Liver (tissue), 9 donors: Measurements from ENCODE around the gene SURF2. TPM values are rescaled to one million over a fixed set of nuclear protein-coding genes. Genes with fewer than 3 reads are reported as not detected.

Experiments
- DNase-seq: peaks from one replicate; pipeline ENCODE4 v3.0.0-alpha.2; 2017; ENCODE audit warnings: low spot score
- H3K27ac ChIP-seq, 2 donors: one replicate each; pipeline ENCODE4 v1.7.0; 2013; ENCODE audit warnings: inconsistent platforms in 2 of 2, low read length in 2 of 2, control low read depth in 1 of 2, low read depth in 1 of 2, mild to moderate bottlenecking in 1 of 2
- H3K27me3 ChIP-seq, 4 donors: one replicate each; pipeline versions ENCODE4 v1.6.1 to v1.7.0; 2013; ENCODE audit warnings: low read length in 3 of 4, inconsistent platforms in 1 of 4, mild to moderate bottlenecking in 1 of 4, moderate library complexity in 1 of 4; ENCODE audit not compliant: control insufficient read depth in 4 of 4, insufficient read depth in 4 of 4
- H3K36me3 ChIP-seq, 4 donors: one replicate each; pipeline versions ENCODE4 v1.6.1 to v1.7.0; 2013; ENCODE audit warnings: low read length in 3 of 4, mild to moderate bottlenecking in 3 of 4, low read depth in 1 of 4, moderate library complexity in 1 of 4; ENCODE audit not compliant: control insufficient read depth in 4 of 4, insufficient read depth in 3 of 4
- H3K4me1 ChIP-seq, 4 donors: one replicate each; pipeline versions ENCODE4 v1.6.1 to v1.7.0; 2013; ENCODE audit warnings: low read length in 3 of 4, mild to moderate bottlenecking in 3 of 4, moderate library complexity in 1 of 4; ENCODE audit not compliant: control insufficient read depth in 4 of 4, insufficient read depth in 4 of 4
- H3K4me3 ChIP-seq, 3 donors: one replicate each; pipeline versions ENCODE4 v1.6.1 to v1.7.0; 2013; ENCODE audit warnings: low read length in 3 of 3, control low read depth in 1 of 3, low read depth in 1 of 3, mild to moderate bottlenecking in 1 of 3
- H3K9ac ChIP-seq, 2 donors: one replicate each; pipeline ENCODE4 v1.7.0; 2013; ENCODE audit warnings: low read length in 2 of 2, mild to moderate bottlenecking in 2 of 2, moderate library complexity in 2 of 2, control low read depth in 1 of 2, low read depth in 1 of 2
- H3K9me3 ChIP-seq, 4 donors: one replicate each; pipeline versions ENCODE4 v1.6.1 to v1.7.0; 2013; ENCODE audit warnings: low read length in 3 of 4; ENCODE audit not compliant: control insufficient read depth in 4 of 4
- ATF3 ChIP-seq: IDR thresholded peaks from 2 replicates; pipeline ENCODE4 v1.6.1; 2016; ENCODE audit warnings: antibody characterized with exemption
- CTCF ChIP-seq: fragments of 150-350 bp; IDR thresholded peaks from 2 replicates; pipeline ENCODE4 v1.5.1; 2017; ENCODE audit warnings: improper control_type of control experiment, low read depth, low read length; ENCODE audit not compliant: missing input control
- EGR1 ChIP-seq, 2 donors: IDR thresholded peaks; 2 replicates each; pipeline ENCODE4 v1.6.1; 2016 to 2018; ENCODE audit warnings: antibody characterized with exemption in 2 of 2, low read depth in 2 of 2
- FOXA1 ChIP-seq: IDR thresholded peaks from 2 replicates; pipeline ENCODE4 v1.6.1; 2016; ENCODE audit warnings: antibody characterized with exemption
- FOXA2 ChIP-seq: IDR thresholded peaks from 2 replicates; pipeline ENCODE4 v1.6.1; 2016; ENCODE audit warnings: antibody characterized with exemption
- GABPA ChIP-seq, 2 donors: IDR thresholded peaks in 1 of 2; conservative IDR thresholded peaks in 1 of 2; 2 replicates each; pipeline ENCODE4 v1.6.1; 2016; ENCODE audit warnings: antibody characterized with exemption in 2 of 2, mild to moderate bottlenecking in 1 of 2, moderate library complexity in 1 of 2
- HNF4A ChIP-seq, 2 donors: conservative IDR thresholded peaks; 2 replicates each; pipeline ENCODE4 v1.6.1; 2016; ENCODE audit warnings: antibody characterized with exemption in 2 of 2, mild to moderate bottlenecking in 2 of 2
- HNF4G ChIP-seq: IDR thresholded peaks from 2 replicates; pipeline ENCODE4 v1.6.1; 2016; ENCODE audit warnings: antibody characterized with exemption
- JUND ChIP-seq, 2 donors: IDR thresholded peaks; 2 replicates each; pipeline ENCODE4 v1.6.1; 2016; ENCODE audit warnings: antibody characterized with exemption in 2 of 2
- MAX ChIP-seq: IDR thresholded peaks from 2 replicates; pipeline ENCODE4 v1.6.1; 2016; ENCODE audit warnings: antibody characterized with exemption
- NR2F2 ChIP-seq: IDR thresholded peaks from 2 replicates; pipeline ENCODE4 v1.6.1; 2016; ENCODE audit warnings: antibody characterized with exemption
- RAD21 ChIP-seq, 2 donors: IDR thresholded peaks; 2 replicates each; pipeline ENCODE4 v1.6.1; 2016; ENCODE audit warnings: antibody characterized with exemption in 2 of 2, mild to moderate bottlenecking in 2 of 2
- REST ChIP-seq: IDR thresholded peaks from 2 replicates; pipeline ENCODE4 v1.6.1; 2016; ENCODE audit warnings: antibody characterized with exemption, mild to moderate bottlenecking
- RXRA ChIP-seq, 2 donors: IDR thresholded peaks; 2 replicates each; pipeline ENCODE4 v1.6.1; 2017 to 2018; ENCODE audit warnings: antibody characterized with exemption in 2 of 2, mild to moderate bottlenecking in 1 of 2
- SP1 ChIP-seq: IDR thresholded peaks from 2 replicates; pipeline ENCODE4 v1.6.1; 2018; ENCODE audit warnings: antibody characterized with exemption, mild to moderate bottlenecking
- TAF1 ChIP-seq: conservative IDR thresholded peaks from 2 replicates; pipeline ENCODE4 v1.6.1; 2016; ENCODE audit warnings: antibody characterized with exemption, mild to moderate bottlenecking
- YY1 ChIP-seq: IDR thresholded peaks from 2 replicates; pipeline ENCODE4 v1.6.1; 2016; ENCODE audit warnings: antibody characterized with exemption, mild to moderate bottlenecking
- ZBTB33 ChIP-seq: IDR thresholded peaks from 2 replicates; pipeline ENCODE4 v1.6.1; 2016; ENCODE audit warnings: antibody characterized with exemption
- WGBS: extraction: QIAGEN DNeasy Blood & Tissue Kit; methylation state at CpG from one replicate; pipeline ENCODE4 v1.1.7; 2013; 5-methylcytosine and 5-hydroxymethylcytosine counted together
- polyA plus RNA-seq, 2 donors: library from polyadenylated mRNA; stranded (reverse) in 1 of 2; unstranded in 1 of 2; fragments of 200-250 nt in 1 of 2; fragments of >200 nt in 1 of 2; fragmentation: Nextera tagmentation in 1 of 2; extraction: Ambion mirVana in 1 of 2; gene quantifications; one replicate each; pipeline versions ENCODE4 v1.2.1 to v1.2.3, GENCODE V29; 2013 to 2015
- total RNA-seq, 2 donors: library from RNA; depleted of rRNA; stranded (reverse); fragments of >200 nt; gene quantifications; one replicate each; pipeline ENCODE4 v1.2.3, GENCODE V29; 2014
- donor health status: healthy.
- donor health status: healthy.
- donor health status: healthy.
- donor health status: healthy.
- donor health status: healthy.

The SURF2 gene
- total and polyA plus RNA-seq, 4 donors: 6.0 to 15.8 (median 13.7) TPM

- Histone ChIP-seq H3K27ac (peak overlapping the region; percentile 81 to 85), H3K27me3 (no peaks in the 10 kb centered on the region), H3K9ac (peak overlapping the region; percentile 20 to 33), H3K36me3 (peaks cover 5 to 56% (median 30%) of the 10 kb centered on the region in 4 donors), H3K4me3 (peak overlapping the region; percentile 72 to 91 (median 85)), H3K9me3 (no peaks in the 10 kb centered on the region), H3K4me1 (peaks cover 4 to 25% (median 13%) of the 10 kb centered on the region in 4 donors)
- TF ChIP-seq ATF3 (no peak), GABPA (IDR thresholded peaks at IDR 0.05 in 1 of 2, conservative IDR thresholded peaks at IDR 0.05 in 1 of 2) (no peak), EGR1 (IDR thresholded peaks at IDR 0.05; ENCODE audit: low read depth in 2 of 2) (no peak), YY1 (no peak), RAD21 (IDR thresholded peaks at IDR 0.05) (no peak), RXRA (IDR thresholded peaks at IDR 0.05) (no peak), HNF4G (no peak), ZBTB33 (no peak), MAX (no peak), TAF1 (no peak), REST (no peak)
- peak; percentile 54 for DNase-seq
- under 1% methylated on average over 41 of the region's 41 CpGs for WGBS
These were observed 8.8 kb upstream of the SURF2 start for GRCh38 chr9:133347515-133347984.

GRCh38 chr9:133347985-133348717, 8.2 kb upstream of the SURF2 start, which contains the start of the genes MED22 and RPL7A:
MED22 (minus strand) TSS chr9:133348131; CDS start chr9:133346662, 1,469 bp downstream.
RPL7A (plus strand) TSS chr9:133348218; CDS start chr9:133348244, 26 bp downstream.
- H3K27me3 ChIP-seq: no peaks in the 10 kb centered on the region
- under 1% methylated on average over 64 of the region's 64 CpGs for WGBS
- peak; percentile 92 for DNase-seq
- H3K9me3 ChIP-seq: no peaks in the 10 kb centered on the region
- peak within 1 kb of the TSS; percentile 79 to 95 for H3K9ac ChIP-seq
- H3K36me3 ChIP-seq: peaks cover 6 to 56% (median 30%) of the 10 kb centered on the region in 4 donors
- H3K4me3 ChIP-seq: peak within 1 kb of the TSS; percentile 72 to 91 (median 85)
- peaks cover 4 to 25% (median 13%) of the 10 kb centered on the region in 4 donors for H3K4me1 ChIP-seq
- peak within 1 kb of the TSS; percentile 81 to 85 for H3K27ac ChIP-seq
- TF ChIP-seq CTCF (no peak), GABPA (IDR thresholded peaks at IDR 0.05 in 1 of 2, conservative IDR thresholded peaks at IDR 0.05 in 1 of 2) (peak in 1 of 2 donors; percentile 88), FOXA2 (no peak), HNF4G (no peak), RAD21 (IDR thresholded peaks at IDR 0.05) (peak in 1 of 2 donors; percentile 27), FOXA1 (no peak), ZBTB33 (peak; percentile 99), TAF1 (peak; percentile 99), MAX (peak; percentile 94), ATF3 (peak; percentile 29), EGR1 (IDR thresholded peaks at IDR 0.05; ENCODE audit: low read depth in 2 of 2) (no peak), JUND (IDR thresholded peaks at IDR 0.05) (no peak), SP1 (peak; percentile 3), YY1 (peak; percentile 97), NR2F2 (no peak), HNF4A (conservative IDR thresholded peaks at IDR 0.05) (no peak), RXRA (IDR thresholded peaks at IDR 0.05) (no peak)
